ENCODE measurements around the gene PARK7.

DNA sequence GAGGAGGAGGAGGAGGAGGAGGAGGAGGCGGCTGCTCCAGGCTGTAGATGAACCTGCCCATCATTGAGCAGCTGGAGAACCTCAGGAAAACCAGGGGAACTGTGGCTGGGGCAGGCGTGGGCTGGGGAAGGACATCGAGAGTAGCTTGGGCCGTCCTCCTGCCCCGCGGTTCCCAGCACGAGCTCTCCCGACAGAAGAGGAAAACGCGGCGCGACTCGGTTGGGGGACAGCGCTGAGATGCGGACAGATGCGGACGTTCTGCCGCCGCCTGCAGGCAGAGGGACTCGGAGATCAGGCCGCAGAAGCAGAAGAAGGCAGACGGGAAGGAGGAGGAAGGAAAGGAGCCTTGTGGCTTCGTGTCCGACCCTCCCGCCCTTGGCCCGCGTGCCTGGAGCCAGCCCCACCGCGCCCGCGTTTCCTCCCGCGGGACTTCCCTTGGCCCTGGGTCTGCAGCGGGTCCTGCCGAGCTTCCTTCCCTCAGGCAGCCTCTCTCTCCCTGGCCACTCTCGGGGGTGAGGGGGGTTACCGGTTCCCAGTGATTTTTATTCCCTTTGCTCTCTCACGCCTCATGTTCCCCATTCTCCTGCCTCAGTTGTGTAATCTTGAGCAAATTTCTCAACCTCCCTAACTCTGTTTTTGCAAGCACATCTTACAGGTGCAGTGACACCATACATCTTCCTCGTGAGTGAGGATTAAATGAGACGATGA, 19.1 kb upstream of the PARK7 start:
- TF ChIP-seq, protein P1, sequence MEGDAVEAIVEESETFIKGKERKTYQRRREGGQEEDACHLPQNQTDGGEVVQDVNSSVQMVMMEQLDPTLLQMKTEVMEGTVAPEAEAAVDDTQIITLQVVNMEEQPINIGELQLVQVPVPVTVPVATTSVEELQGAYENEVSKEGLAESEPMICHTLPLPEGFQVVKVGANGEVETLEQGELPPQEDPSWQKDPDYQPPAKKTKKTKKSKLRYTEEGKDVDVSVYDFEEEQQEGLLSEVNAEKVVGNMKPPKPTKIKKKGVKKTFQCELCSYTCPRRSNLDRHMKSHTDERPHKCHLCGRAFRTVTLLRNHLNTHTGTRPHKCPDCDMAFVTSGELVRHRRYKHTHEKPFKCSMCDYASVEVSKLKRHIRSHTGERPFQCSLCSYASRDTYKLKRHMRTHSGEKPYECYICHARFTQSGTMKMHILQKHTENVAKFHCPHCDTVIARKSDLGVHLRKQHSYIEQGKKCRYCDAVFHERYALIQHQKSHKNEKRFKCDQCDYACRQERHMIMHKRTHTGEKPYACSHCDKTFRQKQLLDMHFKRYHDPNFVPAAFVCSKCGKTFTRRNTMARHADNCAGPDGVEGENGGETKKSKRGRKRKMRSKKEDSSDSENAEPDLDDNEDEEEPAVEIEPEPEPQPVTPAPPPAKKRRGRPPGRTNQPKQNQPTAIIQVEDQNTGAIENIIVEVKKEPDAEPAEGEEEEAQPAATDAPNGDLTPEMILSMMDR (conservative IDR thresholded peaks at IDR 0.05; ENCODE audit: low read length) = no peak
- no peak for TF ChIP-seq EZH2phosphoT487 (IDR thresholded peaks at IDR 0.05; ENCODE audit: borderline replicate concordance, low read depth, low read length)
